Mononuclear cell (primary cell): Measurements from ENCODE around the gene HOXD4. TPM values are rescaled to one million over a fixed set of nuclear protein-coding genes. Genes with fewer than 3 reads are reported as not detected.

Source experiments
- H3K27me3 ChIP-seq: 2 replicates; pipeline ENCODE4 v1.6.0; 2011; ENCODE audit warnings: low read length, control low read depth; ENCODE audit not compliant: insufficient read depth
- H3K4me1 ChIP-seq: 2 replicates; pipeline ENCODE4 v1.5.1; 2011; ENCODE audit warnings: mild to moderate bottlenecking, low read length, control low read depth; ENCODE audit not compliant: insufficient read depth
- H3K4me3 ChIP-seq: 2 replicates; pipeline ENCODE4 v1.5.1; 2011; ENCODE audit warnings: mild to moderate bottlenecking, low read length, moderate library complexity
- H3K9me3 ChIP-seq: 2 replicates; pipeline ENCODE4 v1.5.1; 2011; ENCODE audit warnings: low read depth, mild to moderate bottlenecking, control low read depth, low read length
- total RNA-seq: library from RNA; depleted of rRNA; stranded (reverse); fragments of >200 nt; gene quantifications from one replicate; pipeline ENCODE4 v1.2.3, GENCODE V29; 2012

Gene HOXD4
- total RNA-seq, 1 donor, result 0.21 TPM

- Histone ChIP-seq H3K27me3 (peaks cover 97% of the 10 kb centered on the region), H3K4me1 (peaks cover 22% of the 10 kb centered on the region), H3K9me3 (no peaks in the 10 kb centered on the region), H3K4me3 (peak within 1 kb of the TSS; percentile 6)
Measured at GRCh38 chr2:176187899-176188773, 36.8 kb downstream of the HOXD4 start, which contains the start of gene HOXD1. HOXD1 (plus strand) TSS chr2:176188668; CDS start chr2:176188802, 134 bp downstream.

GRCh38 chr2:176188774-176189680 lies 37.7 kb downstream of the HOXD4 start:
- Histone ChIP-seq H3K4me1 (peaks cover 22% of the 10 kb centered on the region), H3K9me3 (no peaks in the 10 kb centered on the region), H3K27me3 (peaks cover 97% of the 10 kb centered on the region), H3K4me3 (peak overlapping the region; percentile 6)

DNA sequence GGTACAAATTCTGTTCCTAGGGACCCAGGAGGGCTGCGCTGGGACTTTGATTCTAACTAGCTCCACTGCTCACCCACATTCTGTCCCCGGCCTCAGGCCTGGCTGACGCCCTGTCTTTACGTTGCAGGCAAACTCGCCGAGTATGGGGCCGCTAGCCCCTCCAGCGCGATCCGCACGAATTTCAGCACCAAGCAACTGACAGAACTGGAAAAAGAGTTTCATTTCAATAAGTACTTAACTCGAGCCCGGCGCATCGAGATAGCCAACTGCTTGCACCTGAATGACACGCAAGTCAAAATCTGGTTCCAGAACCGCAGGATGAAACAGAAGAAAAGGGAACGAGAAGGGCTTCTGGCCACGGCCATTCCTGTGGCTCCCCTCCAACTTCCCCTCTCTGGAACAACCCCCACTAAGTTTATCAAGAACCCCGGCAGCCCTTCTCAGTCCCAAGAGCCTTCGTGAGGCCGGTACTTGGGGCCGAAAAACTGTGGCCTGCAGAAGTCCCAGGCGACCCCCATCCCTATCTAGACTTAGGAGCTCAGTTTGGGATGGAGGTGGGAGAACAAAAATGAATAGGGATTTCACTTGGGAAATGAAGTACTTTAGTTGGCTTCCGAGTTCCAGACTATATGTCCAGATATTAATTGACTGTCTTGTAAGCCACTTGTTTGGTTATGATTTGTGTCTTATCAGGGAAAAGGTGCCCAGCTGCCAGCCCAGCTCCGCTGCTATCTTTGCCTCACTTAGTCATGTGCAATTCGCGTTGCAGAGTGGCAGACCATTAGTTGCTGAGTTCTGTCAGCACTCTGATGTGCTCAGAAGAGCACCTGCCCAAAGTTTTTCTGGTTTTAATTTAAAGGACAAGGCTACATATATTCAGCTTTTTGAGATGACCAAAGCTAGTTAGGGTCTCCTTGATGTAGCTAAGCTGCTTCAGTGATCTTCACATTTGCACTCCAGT lies 38.6 kb downstream of the HOXD4 start:
- no peaks in the 10 kb centered on the region for H3K9me3 ChIP-seq
- no peak overlapping the region for H3K4me3 ChIP-seq
- H3K4me1 ChIP-seq, result peaks cover 22% of the 10 kb centered on the region
- H3K27me3 ChIP-seq, result peaks cover 95% of the 10 kb centered on the region

GRCh38 chr2:176192351-176192750 lies 41.0 kb downstream of the HOXD4 start:
- Histone ChIP-seq H3K4me3 (no peak overlapping the region), H3K9me3 (no peaks in the 10 kb centered on the region), H3K27me3 (peaks cover 80% of the 10 kb centered on the region), H3K4me1 (peaks cover 22% of the 10 kb centered on the region)

DNA sequence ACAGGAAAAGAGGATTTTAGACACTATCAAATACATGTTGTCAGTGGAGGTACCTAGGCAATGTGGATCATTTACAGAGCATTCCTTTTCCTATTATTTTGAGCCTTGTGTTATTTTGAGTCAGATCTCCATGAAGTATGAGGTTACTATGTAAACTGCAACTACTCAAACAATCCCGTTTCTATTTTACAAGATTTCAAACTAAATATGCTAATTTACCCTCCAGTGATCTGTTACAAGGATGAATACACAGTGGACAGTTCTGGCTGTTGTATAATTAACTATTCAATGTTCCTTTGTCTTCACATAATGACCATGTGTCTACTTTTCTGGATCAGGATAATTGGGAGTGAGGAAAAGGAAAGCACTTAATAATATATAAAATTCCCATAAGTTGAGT lies 41.7 kb downstream of the HOXD4 start:
- Histone ChIP-seq H3K4me3 (no peak overlapping the region), H3K9me3 (no peaks in the 10 kb centered on the region), H3K4me1 (peaks cover 19% of the 10 kb centered on the region), H3K27me3 (peaks cover 79% of the 10 kb centered on the region)

DNA sequence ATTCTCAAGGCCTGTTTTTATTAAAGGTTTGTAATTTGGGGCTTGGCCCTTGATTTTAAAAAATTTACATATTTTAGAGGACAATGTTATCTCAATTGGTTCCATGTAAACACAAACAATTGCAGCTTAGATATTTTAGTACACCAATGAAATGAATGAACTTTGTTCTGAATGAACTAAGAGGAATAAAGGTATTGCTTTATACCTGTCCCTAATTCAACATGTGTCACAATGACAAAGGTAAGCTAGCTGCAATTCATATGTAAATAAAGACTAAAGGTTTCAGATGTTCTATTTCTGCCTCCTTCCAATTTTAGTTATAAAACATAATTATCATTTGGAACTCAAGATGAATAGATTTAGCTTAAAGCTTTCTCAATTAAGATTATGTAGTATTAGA lies 48.6 kb downstream of the HOXD4 start:
- H3K27me3 ChIP-seq, result peaks cover 31% of the 10 kb centered on the region
- H3K4me3 ChIP-seq, result no peak overlapping the region
- H3K4me1 ChIP-seq, result no peaks in the 10 kb centered on the region
- no peaks in the 10 kb centered on the region for H3K9me3 ChIP-seq

GRCh38 chr2:176200971-176201370 lies 49.6 kb downstream of the HOXD4 start:
- Histone ChIP-seq H3K4me1 (no peaks in the 10 kb centered on the region), H3K4me3 (no peak overlapping the region)

GRCh38 chr2:176202491-176202890 lies 51.1 kb downstream of the HOXD4 start:
- Histone ChIP-seq H3K9me3 (no peaks in the 10 kb centered on the region), H3K4me1 (no peaks in the 10 kb centered on the region), H3K4me3 (no peak overlapping the region), H3K27me3 (peaks cover 36% of the 10 kb centered on the region)

More at GRCh38 chr2:176200971-176201370, 49.6 kb downstream of the HOXD4 start:
- H3K27me3 ChIP-seq, result peaks cover 38% of the 10 kb centered on the region
- H3K9me3 ChIP-seq, result no peaks in the 10 kb centered on the region

Other genes starting within 250 kb of the HOXD4 start
- gene LNPK, start 149.3 kb upstream of the HOXD4 start, total RNA-seq, result 17.4 TPM
- gene EVX2, start 67.6 kb upstream of the HOXD4 start, total RNA-seq, result not detected
- gene HOXD13, start 58.8 kb upstream of the HOXD4 start, total RNA-seq, result not detected
- not detected for gene HOXD12, start 51.8 kb upstream of the HOXD4 start, total RNA-seq
- not detected for gene HOXD11, start 44.3 kb upstream of the HOXD4 start, total RNA-seq
- not detected for gene HOXD10, start 34.8 kb upstream of the HOXD4 start, total RNA-seq
- not detected for gene HOXD9, start 28.8 kb upstream of the HOXD4 start, total RNA-seq
- gene HOXD8, start 21.8 kb upstream of the HOXD4 start, total RNA-seq, result not detected
- gene HOXD3, start 5.8 kb downstream of the HOXD4 start, total RNA-seq, result not detected
- gene HOXD1, start 37.1 kb downstream of the HOXD4 start, total RNA-seq, result not detected
- 5.0 TPM for gene MTX2, start 117.9 kb downstream of the HOXD4 start, total RNA-seq